Osteoblast (primary cell): ENCODE data around the gene RPS28. TPM values are rescaled to one million over a fixed set of nuclear protein-coding genes. Genes with fewer than 3 reads are reported as not detected.

ENCODE experiments used
- DNase-seq: peaks from one replicate; pipeline ENCODE4 v3.0.0; 2011; ENCODE audit warnings: low spot score, mixed read lengths; ENCODE audit not compliant: insufficient read length; ENCODE audit errors: missing footprints
- H2AFZ ChIP-seq: 2 replicates; pipeline ENCODE4 v1.6.0; 2011; ENCODE audit warnings: mild to moderate bottlenecking, low read length
- H3K27ac ChIP-seq: 2 replicates; pipeline ENCODE4 v1.5.1; 2011; ENCODE audit warnings: mild to moderate bottlenecking, low read depth, low read length, moderate library complexity
- H3K27me3 ChIP-seq: 2 replicates; pipeline ENCODE4 v1.6.0; 2012; ENCODE audit warnings: mild to moderate bottlenecking, control low read depth, inconsistent platforms, low read length, moderate library complexity; ENCODE audit not compliant: insufficient read depth
- H3K36me3 ChIP-seq: 2 replicates; pipeline ENCODE4 v1.5.1; 2011; ENCODE audit warnings: mild to moderate bottlenecking, low read length, control low read depth, moderate library complexity; ENCODE audit not compliant: insufficient read depth
- H3K4me1 ChIP-seq: 2 replicates; pipeline ENCODE4 v1.5.1; 2011; ENCODE audit warnings: mild to moderate bottlenecking, low read length, control low read depth, moderate library complexity; ENCODE audit not compliant: insufficient read depth
- H3K4me2 ChIP-seq: 2 replicates; pipeline ENCODE4 v1.6.0; 2011; ENCODE audit warnings: mild to moderate bottlenecking, low read length; ENCODE audit not compliant: insufficient read depth
- H3K4me3 ChIP-seq: fragments of 200-600 bp; sonication (generic); 3 replicates; pipeline ENCODE4 v1.5.1; 2012; ENCODE audit warnings: mild to moderate bottlenecking, low read length, inconsistent platforms; ENCODE audit not compliant: insufficient read depth
- H3K79me2 ChIP-seq: 2 replicates; pipeline ENCODE4 v1.6.0; 2012; ENCODE audit warnings: mild to moderate bottlenecking, low read length, control low read depth, inconsistent platforms; ENCODE audit not compliant: insufficient read depth
- H3K9me3 ChIP-seq: 2 replicates; pipeline ENCODE4 v1.5.1; 2011; ENCODE audit warnings: low read depth, low read length, control low read depth
- H4K20me1 ChIP-seq: 2 replicates; pipeline ENCODE4 v1.6.0; 2012; ENCODE audit warnings: mild to moderate bottlenecking, low read length, control low read depth; ENCODE audit not compliant: insufficient read depth
- CTCF ChIP-seq: IDR thresholded peaks from 2 replicates; pipeline ENCODE4 v1.5.1; 2011; ENCODE audit warnings: mild to moderate bottlenecking, low read depth, low read length, moderate library complexity; ENCODE audit errors: extremely low read depth
- total RNA-seq: library from RNA; depleted of rRNA; stranded (reverse); fragments of >200 nt; gene quantifications from 2 replicates; pipeline ENCODE4 v1.2.3, GENCODE V29; 2012

RPS28 gene
- total RNA-seq, 1 donor = 177 TPM

GRCh38 chr19:8307400-8307964 is 13.8 kb upstream of the RPS28 start:
- Histone ChIP-seq H3K4me3 (peak overlapping the region; percentile 75), H3K27me3 (no peaks in the 10 kb centered on the region), H3K4me1 (peaks cover 14% of the 10 kb centered on the region), H2AFZ (peak overlapping the region; percentile 88), H3K27ac (peak overlapping the region; percentile 46), H3K36me3 (peaks cover 17% of the 10 kb centered on the region), H3K9me3 (no peaks in the 10 kb centered on the region), H3K79me2 (no peaks in the 10 kb centered on the region), H3K4me2 (peak overlapping the region; percentile 87), H4K20me1 (no peaks in the 10 kb centered on the region)
- no peak for TF ChIP-seq CTCF
- peak; percentile 72 for DNase-seq

- Histone ChIP-seq H4K20me1 (no peaks in the 10 kb centered on the region), H3K9me3 (no peaks in the 10 kb centered on the region), H3K4me3 (peak within 1 kb of the TSS; percentile 75), H3K79me2 (no peaks in the 10 kb centered on the region), H3K4me1 (peaks cover 14% of the 10 kb centered on the region), H3K4me2 (peak within 1 kb of the TSS; percentile 87), H3K27me3 (no peaks in the 10 kb centered on the region), H3K36me3 (peaks cover 17% of the 10 kb centered on the region), H3K27ac (peak within 1 kb of the TSS; percentile 46), H2AFZ (peak within 1 kb of the TSS; percentile 88)
- DNase-seq = peak; percentile 99
- no peak for TF ChIP-seq CTCF
Measured at GRCh38 chr19:8307965-8308866, 13.1 kb upstream of the RPS28 start, which contains the start of gene CD320. Gene CD320 (minus strand): TSS chr19:8308358. CDS start chr19:8308290, 68 bp downstream.

- H3K36me3 ChIP-seq = peaks cover 21% of the 10 kb centered on the region
- H3K4me1 ChIP-seq = peaks cover 14% of the 10 kb centered on the region
- H3K4me3 ChIP-seq = peak overlapping the region; percentile 75
- no peak for TF ChIP-seq CTCF
- H3K4me2 ChIP-seq = peak overlapping the region; percentile 87
- DNase-seq = no peak
- no peaks in the 10 kb centered on the region for H3K9me3 ChIP-seq
- H3K27me3 ChIP-seq = no peaks in the 10 kb centered on the region
- no peaks in the 10 kb centered on the region for H4K20me1 ChIP-seq
- H2AFZ ChIP-seq = no peak overlapping the region
- H3K27ac ChIP-seq = no peak overlapping the region
- H3K79me2 ChIP-seq = no peaks in the 10 kb centered on the region
Measured at GRCh38 chr19:8308891-8309291, 12.4 kb upstream of the RPS28 start.
